Measurements from ENCODE around the gene CDK5.
A peak's percentile ranks its signal among the peaks of the same experiment; 100 is the strongest.

CDK5 gene

DNA sequence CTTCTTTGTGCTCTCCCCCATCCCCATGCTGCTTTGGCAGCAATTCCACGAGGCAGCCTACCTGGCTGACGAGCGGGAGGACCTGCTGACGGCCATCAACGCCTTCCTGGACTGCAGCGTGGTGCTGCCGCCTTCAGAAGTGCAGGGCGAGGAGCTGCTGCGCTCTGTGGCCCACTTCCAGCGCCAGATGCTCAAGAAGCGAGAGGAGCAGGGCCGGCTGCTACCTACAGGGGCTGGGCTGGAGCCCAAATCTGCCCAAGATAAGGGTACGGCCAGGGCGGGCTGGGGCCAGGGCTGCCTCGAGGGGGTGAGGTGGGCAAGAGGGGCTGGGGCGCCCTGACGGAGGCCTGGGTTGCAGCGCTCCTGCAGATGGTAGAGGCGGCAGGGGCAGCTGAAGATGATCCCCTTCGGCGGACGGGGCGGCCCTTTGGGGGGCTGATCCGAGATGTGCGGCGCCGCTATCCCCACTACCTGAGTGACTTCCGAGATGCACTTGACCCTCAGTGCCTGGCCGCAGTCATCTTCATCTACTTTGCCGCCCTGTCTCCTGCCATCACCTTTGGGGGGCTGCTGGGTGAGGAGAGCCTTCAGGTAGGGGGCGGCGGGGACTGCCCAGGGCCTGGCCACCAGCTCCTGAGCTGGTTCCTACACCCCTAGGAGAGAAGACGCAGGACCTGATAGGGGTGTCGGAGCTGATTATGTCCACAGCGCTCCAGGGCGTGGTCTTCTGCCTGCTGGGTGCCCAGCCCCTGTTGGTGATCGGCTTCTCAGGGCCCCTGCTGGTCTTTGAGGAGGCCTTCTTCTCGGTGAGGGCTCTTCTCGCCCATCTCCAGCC, 13.6 kb upstream of the CDK5 start:
- no peak for DNase-seq

DNA sequence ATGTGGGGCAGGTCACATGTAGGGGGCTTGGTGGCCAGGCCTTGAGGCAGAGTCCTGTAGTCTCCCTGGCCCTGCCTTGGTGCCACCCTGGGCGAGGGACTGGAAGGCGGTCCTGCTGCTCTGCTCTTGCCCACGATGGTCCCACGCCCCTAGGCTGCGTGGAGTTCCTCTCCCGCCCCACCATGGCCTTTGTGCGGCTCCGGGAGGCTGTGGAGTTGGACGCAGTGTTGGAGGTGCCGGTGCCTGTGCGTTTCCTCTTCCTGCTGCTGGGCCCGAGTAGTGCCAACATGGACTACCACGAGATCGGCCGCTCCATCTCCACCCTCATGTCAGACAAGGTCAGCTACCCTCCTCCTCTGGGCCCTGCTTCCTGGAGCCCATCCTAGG, 12.9 kb upstream of the CDK5 start:
- no peak for DNase-seq

DNA sequence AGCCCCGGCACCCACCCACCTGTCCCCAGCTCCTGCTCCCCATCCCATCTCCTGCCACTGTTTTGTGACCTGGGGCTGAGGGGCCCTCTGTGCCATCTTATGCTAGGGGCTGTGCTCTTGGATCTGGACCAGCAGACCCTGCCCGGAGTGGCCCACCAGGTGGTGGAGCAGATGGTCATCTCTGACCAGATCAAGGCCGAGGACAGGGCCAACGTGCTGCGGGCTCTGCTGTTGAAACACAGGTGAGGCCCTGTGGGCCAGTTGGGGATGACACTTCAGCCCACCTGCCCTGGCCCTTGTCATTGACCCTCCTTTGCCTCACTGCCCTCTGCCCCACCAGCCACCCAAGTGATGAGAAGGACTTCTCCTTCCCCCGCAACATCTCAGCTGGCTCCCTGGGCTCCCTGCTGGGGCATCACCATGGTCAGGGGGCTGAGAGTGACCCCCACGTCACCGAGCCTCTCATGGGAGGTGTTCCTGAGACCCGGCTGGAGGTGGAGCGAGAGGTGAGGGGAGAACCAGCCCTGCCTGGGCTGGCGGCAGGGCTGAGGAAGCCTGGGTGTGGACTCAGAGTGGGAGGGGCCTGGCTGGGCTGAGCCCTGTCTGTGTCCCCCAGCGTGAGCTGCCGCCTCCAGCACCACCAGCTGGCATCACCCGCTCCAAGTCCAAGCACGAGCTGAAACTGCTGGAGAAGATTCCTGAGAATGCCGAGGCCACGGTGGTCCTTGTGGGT, 12.3 kb upstream of the CDK5 start:
- DNase-seq: no peak

DNA sequence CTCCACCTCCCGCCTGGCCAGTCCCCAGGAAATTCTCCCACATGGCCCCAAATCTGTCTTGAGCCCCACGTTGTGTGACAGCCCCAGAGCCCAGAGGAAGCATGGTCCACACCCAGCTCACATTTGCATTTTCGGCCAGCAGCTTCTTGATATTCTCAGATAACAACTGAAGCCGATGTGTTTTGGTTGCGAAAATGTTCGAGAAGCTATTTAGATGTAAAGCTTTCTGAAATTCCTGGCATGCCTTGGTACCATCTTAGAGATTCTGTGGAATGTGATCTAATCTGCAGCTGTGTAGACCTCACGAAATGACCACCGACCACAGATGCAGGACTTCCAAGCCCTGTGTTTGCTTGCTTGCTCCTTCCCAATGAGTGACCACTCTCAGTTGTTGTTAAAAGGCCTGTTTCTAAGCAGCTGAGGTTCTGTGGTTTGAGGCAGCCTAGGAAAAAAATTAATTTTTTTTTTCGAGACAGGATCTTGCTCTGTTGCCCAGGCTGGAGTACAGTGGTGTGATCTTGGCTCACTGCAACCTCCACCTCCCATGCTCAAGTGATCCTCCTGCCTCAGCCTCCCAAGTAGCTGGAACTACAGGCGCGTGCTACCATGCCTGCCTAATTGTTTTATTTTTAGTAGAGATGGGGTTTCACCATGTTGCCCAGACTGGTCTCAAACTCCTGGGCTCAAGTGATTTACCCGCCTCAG, 10.5 kb upstream of the CDK5 start:
- no peak for DNase-seq

DNA sequence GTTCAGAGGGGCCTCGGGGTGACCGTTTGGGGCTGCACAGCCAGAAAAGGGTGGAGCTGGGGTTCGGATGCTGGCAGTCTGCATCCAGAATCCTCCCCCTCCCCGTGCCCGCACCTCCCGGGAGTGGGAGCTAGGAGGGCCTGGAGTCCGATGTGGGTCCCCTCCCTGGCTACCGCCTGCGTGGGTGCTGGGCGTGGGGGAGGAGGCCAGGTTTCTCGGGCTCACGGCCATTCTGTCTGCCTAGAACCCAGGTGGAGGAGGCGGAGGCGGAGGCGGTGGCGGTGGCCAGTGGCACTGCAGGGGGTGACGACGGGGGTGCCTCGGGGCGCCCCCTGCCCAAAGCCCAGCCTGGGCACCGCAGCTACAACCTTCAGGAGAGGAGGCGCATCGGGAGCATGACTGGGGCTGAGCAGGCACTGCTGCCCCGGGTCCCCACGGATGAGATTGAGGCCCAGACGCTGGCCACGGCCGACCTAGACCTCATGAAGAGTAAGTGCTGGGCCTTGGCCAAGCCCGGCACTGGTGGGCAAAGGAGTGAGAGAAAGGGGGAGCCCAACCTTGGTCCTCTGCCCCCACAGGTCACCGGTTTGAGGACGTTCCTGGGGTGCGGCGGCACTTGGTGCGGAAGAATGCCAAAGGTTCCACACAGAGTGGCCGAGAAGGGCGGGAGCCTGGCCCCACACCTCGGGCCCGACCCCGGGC, 8.7 kb upstream of the CDK5 start:
- DNase-seq: no peak

DNA sequence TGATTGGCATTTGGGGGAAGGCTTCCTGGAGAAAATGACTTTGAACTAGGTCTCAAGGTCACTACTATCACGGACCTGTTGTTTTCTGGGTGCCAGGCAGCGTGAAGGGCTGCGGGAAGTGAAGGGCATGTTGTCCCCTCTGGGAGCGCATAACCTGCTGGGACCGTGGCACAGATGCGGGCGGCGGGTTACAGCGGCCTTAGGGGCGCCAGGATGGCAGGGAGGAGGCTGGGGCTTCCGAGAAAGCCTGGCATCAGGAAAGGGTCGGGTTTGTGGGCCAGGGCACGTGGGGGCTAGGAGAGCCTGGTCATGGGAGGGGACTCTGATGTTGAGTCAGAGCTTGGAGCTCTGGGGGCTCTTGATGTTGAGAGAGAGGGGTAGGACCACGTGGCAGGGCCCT, 7.8 kb upstream of the CDK5 start:
- no peak for DNase-seq

DNA sequence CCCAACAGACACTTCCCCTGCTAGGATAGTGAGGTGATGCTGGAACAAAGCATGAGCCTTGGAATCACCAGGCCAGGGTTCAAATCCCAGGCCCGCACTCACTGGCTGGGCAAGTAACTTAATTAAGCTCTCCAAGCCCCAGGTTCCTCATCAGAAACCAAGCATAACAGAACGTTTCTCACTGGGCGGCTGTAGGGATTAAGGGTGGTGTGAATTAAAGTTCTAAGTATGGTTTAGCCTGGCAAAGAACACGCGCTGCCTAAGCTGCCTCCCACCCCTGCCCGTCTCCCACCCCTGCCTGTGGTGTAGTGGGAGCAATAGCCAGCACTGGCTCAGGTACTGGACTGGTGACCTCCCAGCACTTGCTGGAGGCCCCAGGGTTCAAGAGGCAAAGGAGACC, 7.3 kb upstream of the CDK5 start:
- DNase-seq: no peak

DNA sequence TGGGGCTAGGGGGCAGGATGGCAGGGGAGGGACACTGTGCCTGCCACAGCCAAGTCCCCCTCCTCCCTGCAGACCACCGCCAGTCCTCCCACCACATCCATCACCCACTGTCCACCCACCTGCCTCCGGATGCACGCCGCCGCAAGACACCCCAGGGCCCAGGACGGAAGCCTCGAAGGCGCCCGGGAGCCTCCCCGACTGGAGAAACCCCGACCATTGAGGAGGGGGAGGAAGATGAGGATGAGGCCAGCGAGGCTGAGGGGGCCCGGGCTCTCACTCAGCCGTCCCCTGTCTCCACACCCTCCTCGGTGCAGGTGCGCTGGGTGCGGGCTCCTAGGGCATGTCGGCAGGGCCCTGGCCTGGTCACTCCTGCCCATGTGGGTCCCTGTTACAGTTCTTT, 6.8 kb upstream of the CDK5 start:
- DNase-seq: no peak

DNA sequence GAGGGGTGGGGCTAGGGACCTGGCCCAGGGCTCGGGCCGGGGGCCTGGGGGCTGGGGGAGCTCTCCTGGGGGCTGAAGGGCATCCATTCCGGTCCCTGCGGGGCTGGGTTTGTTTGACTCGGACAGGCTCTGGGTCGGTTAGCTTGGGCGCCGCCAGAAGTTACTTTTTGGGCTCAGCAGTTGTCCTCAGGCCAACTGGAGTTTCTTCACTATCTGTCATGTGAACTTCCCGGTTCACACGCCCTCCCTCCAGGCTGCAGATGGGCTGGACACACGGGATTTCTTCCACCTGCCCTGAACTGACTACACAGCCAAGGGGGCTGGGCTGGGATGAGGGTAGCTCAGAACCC, 5.5 kb upstream of the CDK5 start:
- DNase-seq: no peak

DNA sequence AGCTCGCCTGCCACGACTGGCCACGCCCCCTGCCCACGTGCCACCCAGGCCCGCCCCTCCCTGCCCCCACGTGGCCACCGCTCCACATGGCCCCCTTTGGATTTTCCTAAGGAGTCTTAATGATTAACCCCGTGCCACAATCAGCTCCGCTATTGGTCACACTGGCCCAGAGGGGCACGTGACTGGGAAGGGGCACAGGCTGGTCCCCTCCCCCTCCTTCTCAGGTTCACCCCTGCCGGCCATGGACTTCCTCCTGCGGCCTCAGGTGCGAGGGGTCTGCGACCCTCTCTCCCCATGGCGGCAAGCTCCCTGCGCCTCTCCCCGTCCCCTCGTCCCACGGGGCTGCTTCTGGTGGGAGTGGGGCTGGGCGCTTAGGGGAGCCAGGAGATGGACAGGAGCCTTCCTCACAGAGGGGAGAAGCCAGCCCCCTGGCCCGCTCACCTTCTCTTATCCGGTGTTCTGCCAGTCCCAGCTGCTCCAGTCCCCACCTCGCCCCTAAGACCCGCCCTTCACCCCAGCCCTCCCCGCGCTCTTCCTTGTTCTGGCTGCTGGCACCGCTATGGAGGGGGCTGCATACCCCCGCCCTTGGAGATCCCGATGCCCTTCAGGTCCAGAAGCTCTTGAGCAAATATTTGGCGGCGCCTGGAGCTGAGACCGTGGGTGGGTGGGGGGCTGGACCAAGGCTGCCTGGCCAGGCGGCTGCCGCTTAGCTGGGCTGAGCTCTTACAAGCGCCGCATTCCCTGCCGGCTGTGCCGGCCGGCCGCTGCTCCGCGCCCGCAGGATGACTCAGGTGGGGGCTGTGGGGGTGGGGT, 4.9 kb upstream of the CDK5 start:
- DNase-seq: no peak

DNA sequence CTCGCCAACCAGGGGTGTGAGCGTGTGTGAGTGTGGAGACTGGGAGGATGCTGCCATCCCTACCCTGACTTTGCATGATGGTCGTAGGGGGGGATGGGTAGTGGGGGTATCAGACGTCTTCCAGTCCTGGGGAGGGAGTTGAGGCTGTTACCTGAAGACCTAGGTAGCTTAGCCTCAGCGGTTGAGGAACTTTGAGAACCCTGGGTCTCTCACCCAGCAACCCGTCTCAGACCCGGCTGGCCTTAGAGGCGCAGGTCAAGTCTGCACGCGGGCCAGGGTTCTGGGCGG, 4.4 kb upstream of the CDK5 start:
- no peak for DNase-seq

DNA sequence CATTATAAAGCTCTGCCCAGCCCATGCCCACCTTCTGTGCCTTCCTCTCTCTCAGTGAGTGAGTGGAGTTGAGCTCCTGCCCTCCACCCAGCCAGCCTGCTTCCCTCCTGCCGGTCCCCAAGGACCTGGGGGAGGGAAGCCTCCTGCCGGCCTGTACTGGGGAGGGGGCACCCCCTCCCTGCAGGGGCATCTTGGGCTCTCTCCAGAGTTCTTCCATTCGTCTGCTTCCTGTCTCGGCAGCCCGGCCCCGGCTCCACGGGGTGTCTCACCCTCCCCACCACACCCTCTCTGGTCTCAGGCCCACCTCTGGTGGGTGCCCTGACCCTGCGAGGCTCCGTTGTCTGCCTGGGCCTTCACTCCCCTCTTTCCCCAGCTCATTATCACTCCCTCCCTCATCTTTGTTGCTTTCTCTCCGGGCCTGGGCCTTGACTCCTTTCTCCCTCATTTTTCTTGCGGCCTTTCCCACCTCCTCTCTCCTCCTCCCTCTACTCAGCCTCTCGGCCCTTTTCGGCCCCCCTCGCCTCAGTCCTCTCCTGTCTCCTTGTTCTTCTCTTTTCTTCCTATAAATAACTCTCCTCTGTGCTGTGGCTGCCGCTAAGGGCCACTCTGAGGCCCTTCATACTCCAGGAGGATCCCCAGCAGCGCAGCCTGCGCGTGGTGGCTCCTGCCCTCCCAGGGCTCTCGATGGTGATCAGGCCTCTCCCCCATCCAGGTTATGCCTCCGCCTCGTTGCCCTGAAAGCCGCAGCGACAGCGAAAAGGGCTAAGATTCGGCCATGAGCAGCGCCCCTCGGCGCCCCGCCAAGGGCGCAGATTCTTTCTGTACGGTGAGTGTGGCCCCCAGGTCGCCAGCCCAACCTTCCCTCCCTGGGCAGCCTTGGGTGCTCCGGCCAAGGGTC, 3.8 kb upstream of the CDK5 start:
- no peak for DNase-seq

DNA sequence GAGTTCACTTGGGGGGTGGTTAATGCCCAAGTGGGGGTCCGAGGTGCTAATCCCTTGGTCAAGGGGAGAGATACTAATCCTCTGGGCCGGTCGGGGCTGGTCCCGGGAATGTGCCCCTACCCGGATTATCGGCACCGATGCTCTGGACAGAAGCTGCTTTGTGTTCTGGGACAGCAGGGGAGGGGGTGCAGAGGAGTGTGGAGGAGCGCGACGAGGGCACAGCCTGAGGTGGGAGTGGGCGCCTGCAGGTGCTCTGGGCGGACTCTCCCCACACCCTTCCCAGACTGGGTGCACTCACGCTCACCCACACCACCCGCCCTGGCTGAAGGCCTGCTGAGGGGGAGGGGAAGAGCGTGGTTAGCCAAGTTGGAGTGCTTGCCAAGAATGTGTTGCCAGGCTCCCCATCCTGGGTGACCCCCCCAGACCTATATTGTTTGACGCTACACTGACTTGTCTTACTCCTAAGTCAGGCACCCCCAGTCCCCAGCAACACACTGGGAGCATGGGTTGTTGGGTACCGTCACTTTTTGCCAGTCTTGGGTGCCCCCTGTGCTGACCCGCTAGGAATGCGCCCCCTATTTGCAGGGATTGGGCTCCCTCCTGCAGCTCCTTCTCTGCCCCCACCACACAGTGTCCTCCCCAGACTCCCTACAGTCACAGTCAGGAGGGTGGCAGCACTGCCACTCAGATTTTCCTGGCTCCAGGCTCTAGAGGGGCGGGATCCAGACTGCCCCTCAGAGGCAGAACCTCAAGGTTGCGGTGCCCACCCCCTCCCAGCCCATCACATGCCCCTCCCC, 2.9 kb upstream of the CDK5 start:
- DNase-seq: no peak

DNA sequence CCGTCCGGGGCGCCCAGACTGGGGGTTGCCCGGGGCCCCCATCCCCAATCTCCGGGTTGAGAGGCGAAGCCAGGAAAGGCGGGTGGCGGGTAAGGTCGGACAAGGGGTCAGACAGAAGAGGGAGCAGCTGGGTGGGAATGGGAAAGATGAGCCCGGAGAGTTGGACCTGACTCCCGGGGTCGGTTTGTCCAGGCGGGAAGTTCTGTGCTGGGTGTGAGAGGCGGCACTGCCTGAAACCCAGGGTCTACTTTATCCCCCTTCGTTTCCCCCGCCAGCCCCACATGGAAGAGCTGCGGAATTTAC, 2.4 kb upstream of the CDK5 start:
- no peak for DNase-seq

DNA sequence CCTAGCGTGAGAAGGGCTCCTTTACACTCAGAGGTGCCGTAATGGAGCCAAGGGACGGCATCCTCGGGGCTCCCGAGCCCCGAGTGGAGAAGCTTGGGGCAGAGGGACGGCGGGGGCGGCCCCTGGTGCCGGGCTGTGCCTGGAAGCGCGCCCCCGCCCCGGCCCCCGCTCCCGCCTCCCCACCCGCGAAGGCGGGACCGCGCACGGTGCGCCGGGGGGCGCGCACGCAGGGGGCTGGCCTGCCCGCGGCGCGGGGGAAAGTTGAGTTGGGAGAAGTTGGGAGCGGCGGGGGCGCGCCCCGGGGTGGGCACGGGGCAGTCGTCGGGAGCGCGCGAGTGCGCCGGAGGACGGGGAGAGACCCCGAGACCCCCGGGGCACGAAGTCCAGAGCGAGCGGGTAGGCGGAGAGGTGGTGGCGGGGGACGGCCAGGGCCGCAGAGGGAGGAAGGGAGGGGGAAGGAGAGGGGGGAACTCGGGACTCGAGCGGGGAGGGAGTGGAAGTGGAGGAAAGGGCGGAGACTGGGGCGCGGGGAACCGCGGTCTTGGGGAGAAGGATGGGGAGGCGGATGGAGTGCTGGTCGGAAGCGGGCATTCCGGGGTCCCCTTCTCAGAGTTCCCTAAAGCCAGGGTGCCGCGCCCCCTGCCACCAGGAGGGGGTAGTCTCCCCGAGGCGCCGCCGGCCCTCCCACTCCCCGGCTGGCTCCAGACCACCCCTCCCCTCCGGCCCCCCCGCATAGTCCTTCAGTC, 1.8 kb upstream of the CDK5 start, which contains the start of gene SLC4A2:
Gene SLC4A2, plus strand, starts transcription at position 223 of the 746 bp plus-strand sequence. CDS start 2,399 bp downstream, outside the sequence.
- peak; percentile 28 for DNase-seq

DNA sequence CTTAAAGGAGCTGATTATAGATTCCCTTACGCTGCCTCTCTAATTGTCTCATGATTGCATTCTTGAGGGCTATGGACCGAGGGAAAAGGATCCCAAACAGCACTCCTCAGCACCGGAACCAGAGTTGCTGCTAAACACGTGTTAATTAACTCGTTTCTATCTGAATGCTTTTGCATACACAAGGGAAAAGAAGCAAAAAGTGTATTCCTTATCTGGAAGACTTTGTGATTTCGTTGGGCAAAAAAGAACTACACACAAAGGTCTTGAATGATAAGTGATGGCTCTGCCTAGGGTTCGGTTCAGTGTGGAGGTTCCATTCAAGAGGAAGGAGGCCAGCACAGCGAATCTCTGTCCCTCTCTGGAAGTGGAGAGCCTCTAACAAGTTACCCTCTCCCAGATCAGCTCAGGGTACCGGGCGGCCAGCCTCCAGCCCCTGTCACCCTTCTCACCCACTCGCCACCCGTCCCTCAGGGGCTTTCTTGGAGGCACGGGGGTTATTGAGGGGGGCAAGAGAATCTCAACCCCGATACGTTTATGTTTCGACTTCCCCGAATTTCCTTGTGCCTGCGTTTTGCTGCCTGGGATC, 1.2 kb upstream of the CDK5 start:
- no peak for DNase-seq

DNA sequence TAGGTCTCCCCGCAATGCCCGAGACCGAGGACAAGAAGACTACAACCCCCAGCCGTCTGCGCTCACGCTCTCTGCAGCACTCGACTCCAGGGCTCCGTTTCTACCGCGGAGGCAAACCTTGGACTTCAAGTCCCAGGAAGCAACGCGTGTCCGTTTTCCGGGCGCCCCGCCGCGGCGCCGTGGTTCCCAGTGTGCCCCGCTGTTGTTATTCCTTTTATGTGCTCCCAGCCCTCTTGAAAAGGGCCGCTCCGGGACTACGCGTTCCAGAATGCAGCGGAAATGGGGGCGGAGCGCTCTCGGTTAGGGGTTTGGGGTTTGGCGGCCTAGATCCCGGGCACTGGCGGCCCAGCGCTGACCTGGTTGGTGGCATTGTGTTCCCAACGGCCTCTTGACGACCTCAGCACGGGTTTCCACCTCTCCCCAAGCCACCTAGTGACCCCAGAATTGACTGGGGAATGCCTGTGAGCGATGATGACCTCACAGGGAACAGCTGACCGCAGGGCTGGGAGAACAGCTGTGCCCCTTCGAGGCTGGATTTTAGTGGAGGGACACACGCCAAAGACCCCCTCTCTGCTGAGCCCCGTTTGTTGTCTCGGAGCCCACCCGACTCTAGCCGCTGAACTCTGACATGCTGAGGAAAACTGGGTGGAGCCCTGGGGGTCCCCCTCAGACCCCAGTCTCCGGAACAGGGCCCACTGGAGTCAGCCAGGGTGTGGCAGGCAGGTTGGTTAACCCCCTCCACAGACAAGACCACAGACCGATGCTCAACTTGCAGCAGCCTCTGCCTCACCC, 488 bp upstream of the CDK5 start:
- DNase-seq: peak; percentile 98

DNA sequence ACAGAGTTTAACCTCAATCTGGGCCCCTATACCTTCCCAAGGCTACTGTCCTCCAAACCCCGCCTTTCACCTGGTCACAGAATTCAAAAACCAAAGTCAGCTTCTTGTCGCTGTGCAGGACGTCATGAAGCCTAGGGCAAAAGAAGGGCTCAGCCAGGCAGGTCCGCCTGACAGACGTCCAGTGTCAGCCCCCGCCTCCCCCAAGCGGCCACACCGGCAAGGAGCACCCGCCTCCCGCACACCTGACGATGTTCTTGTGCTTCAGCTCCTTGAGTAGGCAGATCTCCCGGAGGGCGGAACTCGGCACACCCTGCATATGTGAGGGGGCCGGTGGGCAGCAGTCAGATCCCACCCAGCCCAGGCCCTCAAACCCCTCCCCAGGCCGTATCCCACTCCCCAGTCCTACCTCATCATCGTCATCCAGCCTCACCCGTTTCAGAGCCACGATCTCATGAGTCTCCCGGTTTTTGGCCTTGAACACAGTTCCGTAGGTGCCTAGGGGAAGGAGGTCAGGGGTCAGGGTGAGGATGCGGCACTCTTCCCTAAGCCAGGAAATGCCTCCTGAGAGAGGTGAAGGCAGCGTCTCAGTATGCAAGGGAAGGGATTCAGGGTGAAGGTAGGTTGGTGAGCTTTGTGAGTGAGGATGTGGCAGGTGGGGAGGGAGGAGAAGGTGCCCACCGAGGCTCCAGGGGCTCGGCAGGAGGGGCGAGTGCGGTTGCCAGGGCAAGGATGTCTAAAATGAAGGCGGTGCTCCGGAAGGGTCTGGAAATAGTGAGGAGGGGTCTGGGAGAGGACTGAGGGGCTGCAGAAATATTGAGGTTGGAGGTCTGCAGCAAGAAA, 811 bp downstream of the CDK5 start:
- no peak for DNase-seq
